Measurements from ENCODE around the gene TOMM22.

TOMM22 gene

GRCh38 chr22:38655519-38656255, 26.1 kb upstream of the TOMM22 start:
- TF ChIP-seq POLR2AphosphoS5 (IDR thresholded peaks at IDR 0.05; ENCODE audit: low read depth, low read length) (no peak), FOXP2 (optimal IDR thresholded peaks at IDR 0.05; ENCODE audit: borderline replicate concordance, extremely low read depth, extremely low read length, insufficient read depth) (no peak), REST (IDR thresholded peaks at IDR 0.05; ENCODE audit: insufficient read depth in 1 of 2, low read depth in 2 of 2, low read length in 2 of 2) (no peak), SIN3A (IDR thresholded peaks at IDR 0.05; ENCODE audit: borderline replicate concordance, insufficient read depth, low read length) (no peak), TAF1 (IDR thresholded peaks at IDR 0.05; ENCODE audit: borderline replicate concordance, insufficient read depth, low read length) (no peak)

DNA sequence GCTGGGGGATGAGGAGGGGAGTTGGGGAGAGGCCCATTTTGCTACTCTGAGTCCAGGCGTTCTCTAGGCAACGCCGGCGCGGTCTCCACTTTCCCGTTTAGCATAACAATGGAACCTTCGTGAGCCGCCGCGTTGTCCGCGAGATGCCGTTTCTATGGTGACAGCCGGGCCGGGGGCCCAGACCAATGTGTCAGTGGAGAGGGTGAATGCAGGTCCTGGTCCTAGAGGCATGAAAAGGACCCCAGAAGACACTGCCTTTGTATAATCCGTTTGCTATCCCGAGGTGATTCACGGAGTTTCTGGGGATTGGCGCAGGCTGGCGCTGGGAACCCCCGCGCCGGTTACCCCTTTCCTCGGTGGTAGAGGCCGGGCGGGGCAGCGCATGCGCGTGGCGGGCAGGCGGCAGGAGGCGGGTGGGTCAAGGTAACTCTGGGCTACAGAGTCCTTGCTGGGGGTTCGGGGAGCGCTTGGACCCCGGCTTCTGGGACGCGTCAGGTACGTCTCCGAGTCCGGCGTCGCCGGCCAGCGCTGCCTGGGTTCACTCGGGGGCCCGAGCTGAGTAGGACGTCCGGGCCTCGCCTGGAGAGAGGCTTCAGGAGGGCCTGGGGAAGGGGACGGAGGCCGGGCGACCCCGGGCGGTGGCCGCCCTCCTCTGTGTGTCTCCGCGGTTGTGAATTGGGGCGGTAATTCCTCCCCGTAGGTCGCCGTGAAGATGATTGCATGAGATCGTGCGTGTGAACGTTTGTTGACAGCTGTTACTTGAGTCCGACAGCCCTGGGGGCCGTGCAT, 25.3 kb upstream of the TOMM22 start, which contains the start of the genes CBY1 and FAM227A:
CBY1 (plus strand) TSS at position 383 of the 789 bp plus-strand sequence. CDS start 11,417 bp downstream, outside the sequence.
FAM227A (minus strand) TSS at position 137 of the 789 bp plus-strand sequence. CDS start 6,224 bp downstream, outside the sequence.
- TF ChIP-seq POLR2AphosphoS5 (IDR thresholded peaks at IDR 0.05; ENCODE audit: low read depth, low read length) (peak; percentile 44; the same call in 1 of the 2 replicates), SIN3A (IDR thresholded peaks at IDR 0.05; ENCODE audit: borderline replicate concordance, insufficient read depth, low read length) (no peak), TAF1 (IDR thresholded peaks at IDR 0.05; ENCODE audit: borderline replicate concordance, insufficient read depth, low read length) (peak; percentile 31; the same call in 1 of the 2 replicates), FOXP2 (optimal IDR thresholded peaks at IDR 0.05; ENCODE audit: borderline replicate concordance, extremely low read depth, extremely low read length, insufficient read depth) (peak; percentile 15), REST (IDR thresholded peaks at IDR 0.05; ENCODE audit: insufficient read depth in 1 of 2, low read depth in 2 of 2, low read length in 2 of 2) (no peak)

DNA sequence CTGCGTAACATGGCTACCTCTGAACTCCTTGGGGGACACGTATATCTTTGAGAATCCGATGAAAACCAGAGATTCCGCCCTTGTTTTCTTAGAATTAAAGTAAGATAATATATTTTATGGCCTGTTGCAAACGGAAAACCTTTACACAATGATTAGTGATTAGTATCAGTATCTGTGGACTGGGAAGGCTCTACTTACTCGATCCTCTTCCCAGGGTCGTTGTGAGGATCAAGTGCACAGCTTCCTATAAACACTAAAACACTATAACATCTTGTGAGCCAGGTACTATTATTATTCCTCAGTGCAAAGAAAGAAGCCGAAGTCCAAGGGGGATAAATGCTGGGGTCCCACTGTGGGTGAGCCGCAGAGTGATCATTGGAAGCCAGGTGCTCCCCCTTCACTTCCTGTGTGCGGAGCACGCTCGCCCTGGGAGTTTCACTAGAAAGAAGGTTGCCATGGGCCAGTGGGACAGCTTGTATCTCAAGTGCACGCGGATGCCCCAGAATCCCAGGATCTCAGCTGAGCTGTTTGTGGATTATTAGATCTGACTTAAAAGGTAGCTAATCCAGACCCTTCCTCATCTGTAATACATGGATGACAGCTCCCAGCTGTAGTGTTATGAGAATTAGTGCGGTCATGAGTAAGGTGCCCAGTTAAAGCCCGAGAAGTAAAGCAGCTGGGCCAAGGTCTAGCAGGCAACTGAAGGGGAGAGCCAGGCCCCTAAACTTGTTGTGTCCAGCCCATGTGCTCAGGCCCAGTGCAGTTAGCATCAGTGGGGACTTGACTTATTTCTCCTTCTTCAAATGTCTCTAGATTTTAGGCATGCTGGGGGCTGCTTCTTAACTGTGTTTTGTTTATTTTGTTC, 24.5 kb upstream of the TOMM22 start:
- no peak for TF ChIP-seq POLR2AphosphoS5 (IDR thresholded peaks at IDR 0.05; ENCODE audit: low read depth, low read length)
- TF ChIP-seq SIN3A (IDR thresholded peaks at IDR 0.05; ENCODE audit: borderline replicate concordance, insufficient read depth, low read length) = no peak
- TF ChIP-seq REST (IDR thresholded peaks at IDR 0.05; ENCODE audit: insufficient read depth in 1 of 2, low read depth in 2 of 2, low read length in 2 of 2) = no peak
- no peak for TF ChIP-seq FOXP2 (optimal IDR thresholded peaks at IDR 0.05; ENCODE audit: borderline replicate concordance, extremely low read depth, extremely low read length, insufficient read depth)

DNA sequence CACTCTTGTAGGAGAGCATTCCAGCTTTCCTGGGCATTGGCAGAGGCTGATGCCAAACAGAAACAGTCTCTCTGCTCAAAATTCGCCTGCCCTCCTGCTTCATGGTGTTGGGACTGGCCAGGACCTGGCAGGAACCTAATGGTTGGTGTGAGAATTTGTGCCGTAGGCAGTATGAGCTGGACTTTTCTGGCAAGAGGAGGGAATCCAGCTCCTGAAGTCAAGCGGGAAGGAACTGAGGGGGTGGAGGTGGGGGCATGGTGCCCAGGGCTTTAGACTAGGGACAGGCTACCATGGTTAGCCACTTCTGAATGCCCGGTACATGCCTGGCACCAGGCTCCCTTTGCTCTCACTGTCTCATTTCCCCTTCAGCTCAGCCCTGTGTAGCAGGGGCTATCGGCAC, 6.9 kb upstream of the TOMM22 start:
- TF ChIP-seq FOXP2 (optimal IDR thresholded peaks at IDR 0.05; ENCODE audit: borderline replicate concordance, extremely low read depth, extremely low read length, insufficient read depth) = no peak
- TF ChIP-seq POLR2AphosphoS5 (IDR thresholded peaks at IDR 0.05; ENCODE audit: low read depth, low read length) = no peak
- no peak for TF ChIP-seq REST (IDR thresholded peaks at IDR 0.05; ENCODE audit: insufficient read depth in 1 of 2, low read depth in 2 of 2, low read length in 2 of 2)
- no peak for TF ChIP-seq TAF1 (IDR thresholded peaks at IDR 0.05; ENCODE audit: borderline replicate concordance, insufficient read depth, low read length)
- TF ChIP-seq SIN3A (IDR thresholded peaks at IDR 0.05; ENCODE audit: borderline replicate concordance, insufficient read depth, low read length) = no peak

Data from PFSK-1 (cell line).